NOMO-1 treated with dmso at 0.1 percent for 144 hours (cell line): ENCODE measurements around the gene EFHC2.
"Not testable (repeated sequence)": the region's sequence is repeated elsewhere in the genome, so short reads cannot be mapped to it uniquely, and the experiment has no call there.

Experiments used
- DNase-seq: peaks from one replicate; lab custom pipeline; 2025; ENCODE audit not compliant: unreplicated experiment; lab: John Stamatoyannopoulos, UW

EFHC2 gene

GRCh38 chrX:44234116-44234515, 109.4 kb downstream of the EFHC2 start:
- DNase-seq, result no peak

- no peak for DNase-seq
Observed at GRCh38 chrX:44232081-44232480, 111.4 kb downstream of the EFHC2 start.

- peak; percentile 29 for DNase-seq
Observed at GRCh38 chrX:44228621-44229020, 114.9 kb downstream of the EFHC2 start.

- no peak for DNase-seq
Observed at GRCh38 chrX:44227991-44228390, 115.5 kb downstream of the EFHC2 start.

GRCh38 chrX:44225667-44226066, 117.8 kb downstream of the EFHC2 start:
- no peak for DNase-seq

- no peak for DNase-seq
Observed at GRCh38 chrX:44224760-44225159, 118.7 kb downstream of the EFHC2 start.

- DNase-seq, result no peak
Observed at GRCh38 chrX:44223150-44223549, 120.3 kb downstream of the EFHC2 start.

- DNase-seq, result no peak
Observed at GRCh38 chrX:44218465-44218864, 125.0 kb downstream of the EFHC2 start.

- no peak for DNase-seq
Observed at GRCh38 chrX:44216171-44216570, 127.3 kb downstream of the EFHC2 start.

- no peak for DNase-seq
Observed at GRCh38 chrX:44203791-44204190, 139.7 kb downstream of the EFHC2 start.

- no peak for DNase-seq
Observed at GRCh38 chrX:44202596-44202995, 140.9 kb downstream of the EFHC2 start.

GRCh38 chrX:44189116-44189515, 154.4 kb downstream of the EFHC2 start:
- DNase-seq, result no peak

- DNase-seq, result not testable (repeated sequence)
Observed at GRCh38 chrX:44187915-44188314, 155.6 kb downstream of the EFHC2 start.

GRCh38 chrX:44183329-44183728, 160.1 kb downstream of the EFHC2 start:
- DNase-seq, result no peak

GRCh38 chrX:44178274-44179053, 165.0 kb downstream of the EFHC2 start:
- no peak for DNase-seq

GRCh38 chrX:44175455-44175854, 168.0 kb downstream of the EFHC2 start:
- no peak for DNase-seq

- DNase-seq, result no peak
Observed at GRCh38 chrX:44174061-44174460, 169.4 kb downstream of the EFHC2 start.

- DNase-seq, result no peak
Observed at GRCh38 chrX:44173219-44173618, 170.3 kb downstream of the EFHC2 start.

- DNase-seq, result no peak
Observed at GRCh38 chrX:44167116-44167515, 176.4 kb downstream of the EFHC2 start.

GRCh38 chrX:44162964-44163475, 180.5 kb downstream of the EFHC2 start:
- DNase-seq, result no peak

- no peak for DNase-seq
Observed at GRCh38 chrX:44157858-44158257, 185.6 kb downstream of the EFHC2 start.

GRCh38 chrX:44157283-44157682, 186.2 kb downstream of the EFHC2 start:
- DNase-seq, result no peak

GRCh38 chrX:44156726-44157125, 186.7 kb downstream of the EFHC2 start:
- no peak for DNase-seq
